HG03571 (cell line): ENCODE results near the gene UBE2I.

Experiments
- ATAC-seq: cut with Tn5 transposase; IDR thresholded peaks from one replicate; pipeline ENCODE4 v1.9.1; 2021; ENCODE audit not compliant: unreplicated experiment

UBE2I gene

DNA sequence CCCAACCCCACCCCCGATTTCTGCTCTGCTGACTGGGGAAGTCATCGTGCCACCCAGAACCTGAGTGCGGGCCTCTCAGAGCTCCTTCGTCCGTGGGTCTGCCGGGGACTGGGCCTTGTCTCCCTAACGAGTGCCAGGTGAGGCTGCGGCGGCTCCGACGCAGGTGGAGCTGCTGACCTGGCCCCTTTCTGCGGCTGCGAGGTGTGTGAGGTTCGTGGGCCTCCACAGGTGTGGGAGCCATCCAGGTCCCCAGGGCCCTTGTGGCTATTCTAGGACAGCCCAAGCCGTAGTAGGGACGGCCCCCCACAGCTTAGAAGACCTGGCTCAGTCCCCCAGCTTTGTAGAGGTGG, 3.0 kb downstream of the UBE2I start:
- no peak for ATAC-seq

DNA sequence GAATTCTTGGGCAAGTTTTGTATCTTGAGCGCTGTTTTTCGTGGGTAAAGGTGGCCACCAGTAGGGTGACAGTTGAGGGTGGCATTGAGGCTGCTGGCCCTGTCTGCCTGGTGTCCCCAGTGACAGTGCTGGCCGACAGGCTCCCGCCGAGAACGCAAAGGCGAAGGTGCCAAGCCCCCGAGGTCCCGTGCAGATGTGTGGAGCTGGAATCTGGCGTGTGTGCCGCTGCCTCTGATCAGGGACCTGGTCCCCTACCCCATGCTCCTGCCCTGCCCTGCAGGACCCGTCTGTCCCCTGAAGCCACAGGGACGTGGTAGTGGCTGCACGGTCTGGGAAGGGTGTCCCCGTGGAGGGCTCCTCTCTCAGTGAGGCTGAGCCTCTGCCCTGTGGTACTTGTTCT, 3.5 kb downstream of the UBE2I start:
- ATAC-seq, result no peak

- ATAC-seq, result no peak
These were observed 4.4 kb downstream of the UBE2I start for GRCh38 chr16:1313721-1314369.

DNA sequence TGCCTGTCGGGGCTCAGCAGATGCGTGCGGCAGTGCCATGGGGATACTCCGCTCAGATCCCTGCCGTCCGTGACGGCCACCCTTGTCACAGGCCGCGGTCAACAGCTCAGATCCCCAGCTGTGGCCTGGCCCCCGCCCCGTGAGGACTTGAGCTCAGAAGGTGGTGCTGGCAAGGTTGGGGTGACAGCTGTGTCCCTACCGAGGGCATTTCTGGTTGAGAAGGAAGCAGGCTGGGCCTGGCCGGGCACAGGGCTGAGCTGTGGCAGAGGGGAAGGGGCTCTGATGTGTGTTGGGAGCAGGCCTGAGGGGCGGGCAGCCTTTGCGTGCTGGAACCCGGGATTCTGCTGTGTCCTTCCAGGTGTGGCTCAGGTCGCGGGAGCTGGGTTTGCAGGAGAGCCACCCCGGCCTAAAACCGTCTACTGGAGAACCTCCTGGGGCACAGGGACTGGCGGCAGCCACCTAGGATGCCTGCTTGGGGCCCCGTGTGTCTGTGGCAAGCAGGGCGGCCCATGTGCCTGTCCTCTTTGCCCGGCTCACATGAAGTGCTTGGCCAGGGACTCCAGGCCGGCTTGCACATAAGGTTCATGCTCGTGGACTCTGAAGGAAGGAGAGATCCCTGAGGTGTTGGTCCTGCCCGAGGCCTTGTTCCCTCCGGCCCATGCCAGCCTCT, 5.1 kb downstream of the UBE2I start:
- ATAC-seq, result no peak

DNA sequence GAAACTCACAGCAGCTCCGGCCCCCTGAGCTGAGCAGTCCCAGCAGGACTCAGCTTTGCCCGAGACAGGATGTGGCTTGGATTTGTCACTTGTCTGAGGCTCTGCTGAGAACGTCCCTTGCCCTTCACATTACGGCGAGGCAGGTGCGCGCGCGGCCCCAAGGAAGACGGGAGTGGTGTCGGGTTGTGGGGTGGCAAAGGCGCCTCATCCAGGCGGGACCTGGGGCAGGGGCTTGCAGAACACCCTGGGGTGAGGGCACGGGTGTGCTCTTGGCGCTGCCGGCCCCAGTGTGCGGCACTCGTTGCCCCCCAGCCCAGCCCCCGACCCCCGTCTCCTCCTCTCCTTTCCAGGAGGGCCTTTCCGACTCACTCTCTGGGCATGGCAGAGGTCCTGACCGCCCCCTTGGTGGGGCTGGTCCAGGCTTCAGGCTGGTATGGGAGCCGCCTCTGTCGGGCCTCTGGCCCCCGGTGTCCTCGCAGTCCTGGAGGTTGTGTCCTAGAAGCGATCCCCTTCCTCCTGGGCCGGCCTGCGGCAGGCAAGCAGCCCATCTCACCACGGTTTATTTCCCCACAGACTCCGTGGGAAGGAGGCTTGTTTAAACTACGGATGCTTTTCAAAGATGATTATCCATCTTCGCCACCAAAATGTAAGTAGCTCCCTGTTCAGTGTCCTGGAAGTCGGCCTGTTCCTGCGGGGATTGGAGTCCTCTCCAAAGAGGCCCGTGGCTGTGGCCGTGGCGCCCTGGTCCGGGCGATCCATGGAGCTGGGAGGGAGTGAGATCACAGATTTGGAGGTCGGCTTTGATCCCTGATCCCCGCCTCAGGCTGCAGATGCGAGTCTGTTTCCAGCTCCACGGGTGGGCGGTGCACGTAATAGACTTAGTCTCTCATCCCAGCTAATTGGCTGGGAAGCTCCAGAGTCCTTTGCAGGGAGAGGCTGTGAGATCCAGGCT, 5.9 kb downstream of the UBE2I start:
- no peak for ATAC-seq

DNA sequence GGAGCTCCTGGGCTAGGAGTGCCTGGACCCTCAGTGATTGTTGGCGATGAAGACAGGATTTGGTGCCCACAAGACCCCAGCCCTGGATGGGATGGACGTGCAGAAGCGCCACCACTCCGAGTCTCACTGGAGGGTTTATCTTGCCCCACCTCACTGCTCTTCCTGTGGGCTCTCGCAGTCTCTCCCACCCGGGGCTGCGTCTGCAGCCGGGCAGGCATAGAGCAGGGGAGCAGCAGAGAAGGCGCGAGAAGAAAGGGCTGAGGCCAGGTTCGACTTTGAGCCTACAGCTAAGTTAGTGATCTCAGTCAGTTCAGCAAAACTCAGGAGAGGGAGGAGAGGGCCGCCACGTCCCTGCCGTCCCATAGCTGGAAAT, 6.6 kb downstream of the UBE2I start:
- no peak for ATAC-seq

DNA sequence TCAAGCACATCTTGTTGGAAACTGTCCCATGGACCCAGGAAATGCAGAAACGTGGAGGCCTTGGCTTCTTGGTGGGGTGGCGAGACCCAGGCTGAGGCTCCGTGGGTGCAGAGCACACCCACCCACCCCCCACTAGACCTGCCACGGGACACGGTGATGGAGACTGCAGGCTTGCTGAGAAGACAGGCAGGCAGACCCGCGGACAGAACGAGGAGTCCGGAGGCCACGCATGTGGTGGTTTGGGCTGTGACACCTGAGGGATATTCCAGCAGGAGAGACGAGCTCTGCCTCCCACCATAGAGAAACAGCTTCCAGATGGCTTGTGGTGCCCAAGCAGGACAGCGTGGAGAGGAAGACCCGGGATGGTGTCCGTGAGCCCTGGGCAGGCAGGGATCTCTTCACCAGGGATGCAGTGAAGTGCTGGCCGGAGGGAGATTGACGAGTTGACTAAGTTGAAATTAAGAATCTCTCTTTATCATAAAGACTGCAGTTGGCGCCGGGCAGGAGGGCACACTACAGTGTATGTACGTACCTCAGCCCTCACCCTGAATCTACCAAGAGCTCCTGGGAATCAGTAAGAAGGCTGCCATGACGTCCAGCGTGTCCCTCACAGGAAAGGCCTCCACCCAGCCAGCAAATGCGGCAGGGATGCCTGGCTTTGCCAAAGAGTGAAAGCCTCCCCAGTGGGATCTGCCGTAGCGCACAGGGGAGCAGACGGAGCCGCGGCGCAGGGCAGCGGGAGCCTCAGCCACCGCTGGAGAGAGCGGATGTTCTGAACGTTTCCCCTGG, 8.2 kb downstream of the UBE2I start:
- ATAC-seq, result no peak

DNA sequence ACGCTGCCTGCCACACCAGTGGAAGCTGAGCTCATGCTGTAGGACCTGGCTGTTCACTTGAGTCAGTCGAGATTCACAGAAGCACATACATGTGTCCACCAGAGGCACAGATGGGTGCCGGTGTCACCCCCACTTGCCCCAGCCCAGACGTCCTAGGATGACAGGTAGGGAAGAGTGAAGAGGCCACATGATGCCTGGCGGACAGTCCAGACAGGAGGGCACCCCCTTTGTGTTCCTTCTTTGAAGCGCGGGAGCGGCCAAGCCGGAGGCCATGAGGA, 8.8 kb downstream of the UBE2I start:
- no peak for ATAC-seq

DNA sequence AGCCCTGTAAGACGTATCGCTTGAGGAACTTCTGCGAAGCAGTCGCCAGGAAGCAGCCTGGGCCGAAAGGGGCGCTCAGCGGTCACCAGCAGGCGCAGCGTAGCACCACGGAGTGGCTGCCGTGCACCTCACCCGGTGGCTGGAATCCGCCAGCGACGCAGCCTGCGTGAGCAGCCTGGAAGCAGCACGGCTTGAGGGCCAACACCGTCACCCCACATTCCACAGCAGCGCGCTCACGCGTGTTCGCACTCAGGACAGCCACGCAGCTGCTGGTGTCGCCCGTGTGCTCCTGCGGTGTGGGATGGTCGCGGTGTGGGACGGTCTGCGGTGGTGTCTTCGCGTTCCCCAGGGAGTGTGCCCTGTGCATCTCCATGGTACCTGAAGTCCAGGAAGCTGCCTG, 9.6 kb downstream of the UBE2I start:
- ATAC-seq, result no peak

DNA sequence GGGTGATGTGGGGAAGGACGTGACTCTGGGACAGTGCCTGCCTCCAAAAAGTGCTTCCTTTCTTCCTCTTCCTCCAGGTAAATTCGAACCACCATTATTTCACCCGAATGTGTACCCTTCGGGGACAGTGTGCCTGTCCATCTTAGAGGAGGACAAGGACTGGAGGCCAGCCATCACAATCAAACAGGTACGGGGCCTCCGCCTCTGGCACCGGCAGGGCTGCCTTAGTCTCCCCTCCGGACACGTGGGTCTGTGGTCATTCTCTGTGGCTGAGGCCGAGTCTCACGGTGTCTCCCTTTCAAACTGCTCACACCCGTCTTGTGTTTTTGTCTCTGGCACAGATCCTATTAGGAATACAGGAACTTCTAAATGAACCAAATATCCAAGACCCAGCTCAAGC, 10.7 kb downstream of the UBE2I start:
- no peak for ATAC-seq

- no peak for ATAC-seq
These were observed 11.3 kb downstream of the UBE2I start for GRCh38 chr16:1320658-1321240.

DNA sequence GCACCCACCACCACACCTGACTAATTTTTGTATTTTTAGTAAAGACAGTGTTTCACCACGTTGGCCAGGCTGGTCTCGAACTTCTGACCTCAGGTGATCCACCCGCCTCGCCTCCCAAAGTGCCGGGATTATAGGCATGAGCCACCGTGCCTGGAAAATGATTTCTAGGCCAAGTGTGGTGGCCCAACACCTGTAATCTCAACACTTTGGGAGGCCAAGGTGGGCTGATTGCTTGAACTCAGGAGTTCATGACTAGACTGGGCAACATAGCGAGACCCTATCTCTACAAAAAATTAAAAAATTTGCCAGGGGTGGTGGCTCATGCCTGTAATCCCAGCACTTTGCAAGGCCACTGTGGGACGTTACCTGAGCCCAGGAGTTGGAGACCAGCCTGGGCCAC, 13.0 kb downstream of the UBE2I start:
- no peak for ATAC-seq

GRCh38 chr16:1323296-1324239, 14.1 kb downstream of the UBE2I start:
- ATAC-seq, result no peak

DNA sequence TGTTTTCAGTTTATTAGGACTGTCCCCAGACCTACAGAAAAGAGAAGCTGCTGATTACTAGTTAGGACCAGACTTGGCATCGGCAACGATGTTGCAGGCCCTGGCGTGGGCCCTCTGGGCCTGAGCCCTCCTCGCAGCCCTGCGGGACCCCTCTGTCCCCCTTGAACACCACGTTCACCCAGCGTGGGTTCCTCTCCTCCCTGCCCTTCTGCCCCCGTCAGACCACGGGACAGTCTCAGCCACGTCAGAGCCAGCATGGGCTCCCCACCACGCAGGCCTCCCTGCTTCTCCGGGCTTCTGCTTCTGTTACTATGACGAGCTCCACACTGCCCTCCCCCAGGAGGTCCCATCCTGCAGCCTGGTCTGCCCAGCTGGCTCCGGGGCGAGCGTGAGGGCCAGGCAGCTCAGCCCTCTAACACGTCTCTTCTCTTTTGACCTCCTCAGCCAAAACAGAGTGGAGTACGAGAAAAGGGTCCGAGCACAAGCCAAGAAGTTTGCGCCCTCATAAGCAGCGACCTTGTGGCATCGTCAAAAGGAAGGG, 14.9 kb downstream of the UBE2I start:
- ATAC-seq, result no peak

- no peak for ATAC-seq
These were observed 15.8 kb downstream of the UBE2I start for GRCh38 chr16:1325261-1325660.

DNA sequence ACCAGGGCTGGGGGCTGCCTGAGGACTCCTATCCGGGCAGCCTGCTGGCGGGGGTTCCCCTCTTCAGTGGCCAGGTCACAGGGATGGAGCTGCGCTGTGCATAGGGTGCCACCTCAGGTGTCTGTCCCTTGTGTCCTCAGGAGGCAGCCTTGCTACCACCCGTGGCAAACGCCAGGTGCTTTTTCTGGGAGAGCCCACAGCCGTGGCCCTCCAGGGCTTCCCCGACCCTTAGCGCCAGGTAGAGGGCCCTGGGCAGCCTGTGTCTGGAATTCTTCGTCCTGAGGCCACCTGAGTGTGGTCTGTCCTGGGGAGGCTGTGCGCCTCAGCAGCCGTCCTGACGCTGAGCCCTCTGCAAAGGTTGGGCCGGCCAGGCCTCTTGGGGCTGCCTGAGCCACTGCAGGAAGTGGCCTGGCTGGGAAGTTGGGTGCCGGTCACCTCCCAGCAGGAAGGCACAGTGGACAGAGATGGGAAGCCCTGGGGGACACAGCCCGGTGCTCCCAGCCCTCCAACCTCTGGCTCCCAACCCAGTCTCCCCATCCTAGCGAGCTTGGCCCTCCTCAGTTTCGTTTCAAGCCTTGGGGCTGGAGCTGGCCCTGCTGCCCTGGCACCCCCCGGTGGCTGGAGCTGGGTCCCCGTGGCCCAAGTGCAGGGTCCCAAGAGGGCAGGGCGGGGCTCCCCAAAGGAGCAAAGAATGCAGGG, 16.4 kb downstream of the UBE2I start:
- no peak for ATAC-seq

DNA sequence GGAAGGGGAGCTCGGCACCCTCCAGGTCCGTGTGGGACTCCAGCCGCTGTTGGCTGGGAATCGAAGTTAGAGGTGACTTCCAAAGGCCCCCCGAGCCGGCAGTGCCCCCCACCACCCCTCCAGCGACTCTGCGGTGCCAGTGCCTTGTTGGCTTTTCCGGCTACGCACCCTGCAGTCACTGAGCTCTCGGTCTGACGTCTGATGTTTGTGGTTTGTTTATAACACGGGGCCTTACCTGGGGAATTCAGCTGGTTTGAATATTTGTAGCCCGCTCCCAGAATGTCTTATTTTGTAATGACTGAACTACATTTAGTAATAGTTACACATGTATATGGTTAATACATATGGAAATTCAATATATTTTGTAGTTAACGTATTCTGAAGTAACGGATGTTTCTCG, 17.0 kb downstream of the UBE2I start:
- ATAC-seq, result no peak

DNA sequence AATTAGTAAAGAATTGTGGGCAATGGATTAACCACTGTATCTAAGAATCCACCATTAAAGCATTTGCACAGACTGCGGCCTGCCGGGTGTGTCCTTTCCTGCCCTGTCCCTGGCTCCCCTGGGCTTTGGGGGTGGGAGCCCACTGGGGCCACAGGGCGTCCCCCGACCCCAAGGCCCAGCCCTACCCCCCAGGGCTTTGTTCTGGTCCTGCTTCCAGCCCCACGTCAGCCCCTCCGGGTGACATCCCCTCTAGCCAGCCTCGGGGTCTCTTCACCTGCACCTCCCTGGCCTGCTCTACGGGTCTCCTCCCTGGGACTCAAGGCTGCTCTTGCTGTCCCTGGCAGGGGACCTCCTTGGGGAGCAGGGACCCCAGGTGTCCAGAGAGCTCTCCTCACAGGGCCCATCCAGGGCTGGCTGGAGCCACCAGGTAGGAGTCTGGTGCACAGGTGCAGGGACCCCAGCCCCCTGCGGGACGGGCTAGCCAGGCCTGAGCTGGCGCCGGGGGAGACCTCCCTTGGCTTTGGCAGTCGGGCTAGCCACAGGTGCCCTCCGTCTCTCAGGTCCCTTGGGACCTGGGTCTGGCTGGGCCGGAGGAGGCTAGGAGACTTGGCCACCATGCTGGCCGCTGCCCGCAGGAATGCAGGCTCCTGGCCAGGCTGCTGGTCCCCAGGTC, 17.6 kb downstream of the UBE2I start:
- ATAC-seq, result no peak

DNA sequence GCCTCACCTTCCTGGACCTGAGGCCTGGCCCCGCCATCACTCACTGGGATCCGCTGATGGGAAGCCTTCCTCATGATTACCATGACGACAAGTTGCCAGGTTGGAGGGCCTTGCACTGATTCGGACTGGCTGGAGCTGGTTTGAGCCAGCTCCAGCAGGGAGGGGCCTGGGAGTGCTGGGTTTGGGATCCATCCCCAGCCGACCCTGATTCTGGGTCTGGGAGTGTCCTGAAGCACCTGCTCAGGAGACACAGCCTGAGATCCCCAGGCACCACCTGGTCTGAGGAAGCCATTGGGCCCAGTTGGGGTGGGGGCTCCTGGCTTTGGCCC, 18.1 kb downstream of the UBE2I start:
- ATAC-seq, result no peak
